ENCODE results near the gene PCBP1. TPM values are rescaled to one million over a fixed set of nuclear protein-coding genes. Genes with fewer than 3 reads are reported as not detected.

The PCBP1 gene
- total RNA-seq (330 TPM), polyA plus RNA-seq (100 to 1,000 TPM; 131 to 188 (median 173) TPM)

DNA sequence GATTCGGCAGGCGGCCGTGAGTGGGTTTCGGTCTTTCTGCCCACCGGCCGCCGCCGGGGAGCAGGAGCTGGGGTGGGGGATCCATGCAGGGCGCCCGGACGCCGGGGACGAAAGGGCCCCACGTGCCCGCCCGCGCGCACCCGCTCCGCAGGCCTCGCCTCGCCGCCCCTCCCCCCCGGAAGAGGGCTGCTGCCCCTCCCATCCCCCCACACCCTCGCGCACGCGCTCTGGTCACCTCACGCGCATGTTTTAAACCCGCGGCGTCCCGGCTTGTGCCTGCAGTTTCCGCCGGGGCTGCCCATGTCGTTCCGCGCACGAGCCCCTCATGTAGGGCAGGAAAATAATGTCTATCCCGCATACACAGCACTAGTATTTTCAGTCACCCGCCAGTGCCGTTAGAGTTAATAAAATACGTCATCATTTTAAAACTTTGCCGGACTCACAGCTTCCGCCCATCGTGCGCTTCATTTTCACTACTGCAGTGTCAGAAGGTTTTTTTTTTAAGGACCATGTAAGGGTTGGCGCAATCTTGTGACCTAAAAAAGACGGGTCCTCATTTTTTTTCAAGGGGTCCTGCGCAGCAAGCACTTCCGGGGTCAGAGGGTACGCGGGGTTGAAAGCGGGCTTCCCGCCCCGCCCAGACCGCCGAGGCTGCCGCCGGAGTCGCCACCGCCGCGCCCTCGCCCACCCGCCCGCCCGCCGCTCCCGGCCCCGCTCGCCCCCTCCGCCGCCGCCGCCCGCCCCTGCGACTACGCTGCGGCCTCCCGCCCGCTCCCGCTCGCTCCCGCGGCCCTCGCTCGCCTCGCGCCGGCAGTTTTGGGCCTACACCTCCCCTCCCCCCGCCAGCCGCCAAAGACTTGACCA, at the start of gene PCBP1:
TSS of gene PCBP1 (plus strand) at position 640 of the 864 bp plus-strand sequence. CDS start 267 bp downstream, outside the sequence.
- peak within 1 kb of the TSS; percentile 98 for H3K4me3 ChIP-seq (ENCODE audit: low read depth, low read length)
- H3K4me3 Mint-ChIP-seq: peak within 1 kb of the TSS; percentile 97 to 98 (median 98)
- no peaks in the 10 kb centered on the region for H3K9me3 ChIP-seq (ENCODE audit: control insufficient read depth in 2 of 2, low read length in 2 of 2)
- no peaks in the 10 kb centered on the region for H3K27me3 ChIP-seq (ENCODE audit: control insufficient read depth, insufficient read depth, low read length)
- ATAC-seq (ENCODE audit: low read depth in 2 of 2) (peak; percentile 59 to 64), DNase-seq (peak; percentile 92 to 98 (median 96))
- peaks cover 50% of the 10 kb centered on the region for H3K36me3 Mint-ChIP-seq
- H3K4me1 Mint-ChIP-seq: peaks cover 34 to 77% (median 60%) of the 10 kb centered on the region in 4 donors
- H3K4me1 ChIP-seq (ENCODE audit: control insufficient read depth, insufficient read depth, low read length, poor library complexity, severe bottlenecking): peaks cover 83% of the 10 kb centered on the region
- H3K27me3 Mint-ChIP-seq: peaks cover 12% of the 10 kb centered on the region
- H3K36me3 ChIP-seq (ENCODE audit: control insufficient read depth, insufficient read depth, low read length): peaks cover 24% of the 10 kb centered on the region
- H3K27ac ChIP-seq (ENCODE audit: insufficient read depth, low read length, poor library complexity, severe bottlenecking): peak within 1 kb of the TSS; percentile 100
- no peaks in the 10 kb centered on the region for H3K9me3 Mint-ChIP-seq
- peak within 1 kb of the TSS; percentile 100 for H3K27ac Mint-ChIP-seq

DNA sequence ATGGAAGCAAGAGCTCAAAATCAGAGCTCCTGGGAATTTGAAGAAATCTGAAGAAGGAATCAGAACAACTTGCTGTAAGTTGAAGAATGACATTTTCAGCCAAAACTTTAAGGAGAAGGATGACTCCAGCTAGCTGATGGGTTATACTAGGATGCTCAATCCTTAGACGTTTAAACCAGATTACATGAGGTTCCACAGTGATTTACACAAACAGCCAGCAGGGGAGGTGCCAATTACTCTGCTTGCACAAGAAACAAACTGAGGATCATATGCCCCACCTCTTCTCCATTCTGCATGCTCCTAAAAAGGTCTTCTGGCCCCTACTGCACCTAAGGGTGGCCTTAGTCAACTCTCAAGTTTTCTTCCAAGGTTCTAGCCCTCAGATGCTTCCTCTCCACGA, 47.9 kb upstream of the PCBP1 start:
- peaks cover 16% of the 10 kb centered on the region for H3K36me3 Mint-ChIP-seq
- ATAC-seq (ENCODE audit: low read depth in 2 of 2): no peak

DNA sequence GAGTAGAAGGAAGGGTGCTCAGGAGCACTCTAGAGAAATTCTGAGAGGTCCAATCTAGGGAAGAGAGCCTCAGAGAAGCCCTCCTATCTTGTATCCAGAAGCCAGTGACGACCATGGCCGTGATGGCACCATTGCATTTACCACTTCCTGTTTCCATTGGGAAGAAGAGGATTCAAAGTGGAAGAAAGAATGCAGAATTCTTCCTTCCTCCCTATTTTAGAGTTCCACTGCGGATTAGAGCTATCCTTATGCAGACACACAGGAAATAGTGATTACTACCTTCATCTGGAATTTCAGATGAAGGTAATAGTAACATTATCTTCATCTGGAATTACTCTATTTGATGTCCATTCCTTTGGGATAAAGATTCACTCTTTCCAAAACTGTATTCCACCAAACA, 45.6 kb upstream of the PCBP1 start:
- Mint-ChIP-seq H3K4me3 (no peak overlapping the region), H3K36me3 (peaks cover 21% of the 10 kb centered on the region), H3K4me1 (peaks cover 17 to 37% (median 25%) of the 10 kb centered on the region in 4 donors), H3K9me3 (no peaks in the 10 kb centered on the region), H3K27me3 (no peaks in the 10 kb centered on the region), H3K27ac (no peak overlapping the region)
- Histone ChIP-seq H3K4me3 (ENCODE audit: low read depth, low read length) (no peak overlapping the region), H3K36me3 (ENCODE audit: control insufficient read depth, insufficient read depth, low read length) (peaks cover 11% of the 10 kb centered on the region), H3K9me3 (ENCODE audit: control insufficient read depth in 2 of 2, low read length in 2 of 2) (no peaks in the 10 kb centered on the region), H3K27ac (ENCODE audit: insufficient read depth, low read length, poor library complexity, severe bottlenecking) (no peak overlapping the region), H3K27me3 (ENCODE audit: control insufficient read depth, insufficient read depth, low read length) (no peaks in the 10 kb centered on the region), H3K4me1 (ENCODE audit: control insufficient read depth, insufficient read depth, low read length, poor library complexity, severe bottlenecking) (peaks cover 12% of the 10 kb centered on the region)
- ATAC-seq (ENCODE audit: low read depth in 2 of 2) (no peak), DNase-seq (no peak)

More for the DNA sequence above, 47.9 kb upstream of the PCBP1 start:
- Histone ChIP-seq H3K36me3 (ENCODE audit: control insufficient read depth, insufficient read depth, low read length) (peaks cover 5% of the 10 kb centered on the region), H3K9me3 (ENCODE audit: control insufficient read depth in 2 of 2, low read length in 2 of 2) (no peaks in the 10 kb centered on the region), H3K27ac (ENCODE audit: insufficient read depth, low read length, poor library complexity, severe bottlenecking) (no peak overlapping the region), H3K4me3 (ENCODE audit: low read depth, low read length) (no peak overlapping the region), H3K4me1 (ENCODE audit: control insufficient read depth, insufficient read depth, low read length, poor library complexity, severe bottlenecking) (peaks cover 12% of the 10 kb centered on the region), H3K27me3 (ENCODE audit: control insufficient read depth, insufficient read depth, low read length) (no peaks in the 10 kb centered on the region)
- Mint-ChIP-seq H3K4me1 (peaks cover 17 to 43% (median 25%) of the 10 kb centered on the region in 4 donors), H3K9me3 (no peaks in the 10 kb centered on the region), H3K27me3 (no peaks in the 10 kb centered on the region), H3K27ac (peak overlapping the region in 1 of 3 donors; percentile 9), H3K4me3 (no peak overlapping the region)
- no peak for DNase-seq

DNA sequence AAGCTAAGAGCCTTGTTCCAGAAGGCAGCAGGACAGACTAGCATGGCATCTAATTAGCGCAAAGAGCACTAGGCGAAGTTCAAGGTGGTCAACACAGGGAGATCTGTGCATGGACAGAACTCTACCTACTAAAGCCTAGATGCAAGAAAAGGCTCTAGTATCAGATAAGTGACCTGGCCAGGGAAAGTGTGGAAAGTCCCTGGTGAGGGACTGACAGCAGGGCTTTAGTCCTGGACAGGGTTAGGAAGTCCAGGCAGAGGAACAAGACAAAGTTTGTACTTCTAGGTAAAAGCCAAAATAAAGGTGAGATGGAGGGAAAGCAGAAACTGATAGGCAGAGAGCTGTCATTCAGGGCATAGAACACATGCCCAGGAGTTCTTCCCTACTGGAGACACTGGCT, 45.0 kb upstream of the PCBP1 start:
- Mint-ChIP-seq H3K9me3 (no peaks in the 10 kb centered on the region), H3K36me3 (peaks cover 21% of the 10 kb centered on the region), H3K27me3 (no peaks in the 10 kb centered on the region), H3K4me1 (peaks cover 17 to 43% (median 25%) of the 10 kb centered on the region in 4 donors), H3K27ac (peak overlapping the region; percentile 14 to 85 (median 42)), H3K4me3 (no peak overlapping the region)
- no peak overlapping the region for H3K27ac ChIP-seq (ENCODE audit: insufficient read depth, low read length, poor library complexity, severe bottlenecking)
- peaks cover 12% of the 10 kb centered on the region for H3K4me1 ChIP-seq (ENCODE audit: control insufficient read depth, insufficient read depth, low read length, poor library complexity, severe bottlenecking)
- no peak for ATAC-seq (ENCODE audit: low read depth in 2 of 2)
- H3K4me3 ChIP-seq (ENCODE audit: low read depth, low read length): no peak overlapping the region
- H3K27me3 ChIP-seq (ENCODE audit: control insufficient read depth, insufficient read depth, low read length): no peaks in the 10 kb centered on the region
- no peak for DNase-seq
- H3K36me3 ChIP-seq (ENCODE audit: control insufficient read depth, insufficient read depth, low read length): peaks cover 16% of the 10 kb centered on the region
- H3K9me3 ChIP-seq (ENCODE audit: control insufficient read depth in 2 of 2, low read length in 2 of 2): no peaks in the 10 kb centered on the region

DNA sequence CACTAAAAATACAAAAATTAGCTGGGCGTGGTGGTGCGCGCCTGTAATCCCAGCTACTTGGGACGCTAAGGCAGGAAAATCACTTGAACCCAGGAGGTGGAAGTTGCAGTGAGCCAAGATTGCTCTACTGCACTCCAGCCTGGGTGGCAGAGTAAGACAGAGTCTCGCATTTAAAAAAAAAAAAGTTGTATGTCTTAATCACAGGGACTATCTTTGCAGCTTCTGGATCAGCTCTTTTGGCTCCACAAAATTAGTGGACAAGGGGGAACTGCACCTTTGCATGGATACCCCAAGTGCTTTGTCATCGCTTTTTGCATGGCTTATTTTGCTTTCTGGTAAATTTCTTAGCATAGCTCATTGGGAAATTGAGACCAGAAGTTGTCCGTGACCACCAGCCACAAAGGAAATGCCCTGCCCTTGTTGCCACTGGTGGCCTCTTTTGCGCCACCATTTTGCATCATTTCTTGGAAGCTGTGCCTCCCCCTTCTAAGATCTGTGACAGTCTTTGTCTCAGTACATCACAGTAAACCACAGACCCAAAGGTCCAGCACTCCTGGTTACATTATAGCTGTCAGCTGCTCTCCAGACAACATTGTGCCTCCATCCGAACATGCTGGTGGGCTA, 43.9 kb upstream of the PCBP1 start:
- peaks cover 12% of the 10 kb centered on the region for H3K4me1 ChIP-seq (ENCODE audit: control insufficient read depth, insufficient read depth, low read length, poor library complexity, severe bottlenecking)
- no peaks in the 10 kb centered on the region for H3K9me3 ChIP-seq (ENCODE audit: control insufficient read depth in 2 of 2, low read length in 2 of 2)
- H3K4me3 ChIP-seq (ENCODE audit: low read depth, low read length): peak overlapping the region; percentile 7
- H3K27ac Mint-ChIP-seq: peak overlapping the region; percentile 73 to 87 (median 81)
- peak overlapping the region in 2 of 4 donors; percentile 2 to 17 for H3K4me3 Mint-ChIP-seq
- ATAC-seq (ENCODE audit: low read depth in 2 of 2): peak; percentile 39 to 57
- H3K36me3 ChIP-seq (ENCODE audit: control insufficient read depth, insufficient read depth, low read length): peaks cover 21% of the 10 kb centered on the region
- peaks cover 17 to 45% (median 24%) of the 10 kb centered on the region in 4 donors for H3K4me1 Mint-ChIP-seq
- H3K27me3 ChIP-seq (ENCODE audit: control insufficient read depth, insufficient read depth, low read length): no peaks in the 10 kb centered on the region
- H3K36me3 Mint-ChIP-seq: peaks cover 24% of the 10 kb centered on the region
- H3K27me3 Mint-ChIP-seq: no peaks in the 10 kb centered on the region
- H3K27ac ChIP-seq (ENCODE audit: insufficient read depth, low read length, poor library complexity, severe bottlenecking): no peak overlapping the region
- H3K9me3 Mint-ChIP-seq: no peaks in the 10 kb centered on the region
- peak in 1 of 3 donors; percentile 90 for DNase-seq

DNA sequence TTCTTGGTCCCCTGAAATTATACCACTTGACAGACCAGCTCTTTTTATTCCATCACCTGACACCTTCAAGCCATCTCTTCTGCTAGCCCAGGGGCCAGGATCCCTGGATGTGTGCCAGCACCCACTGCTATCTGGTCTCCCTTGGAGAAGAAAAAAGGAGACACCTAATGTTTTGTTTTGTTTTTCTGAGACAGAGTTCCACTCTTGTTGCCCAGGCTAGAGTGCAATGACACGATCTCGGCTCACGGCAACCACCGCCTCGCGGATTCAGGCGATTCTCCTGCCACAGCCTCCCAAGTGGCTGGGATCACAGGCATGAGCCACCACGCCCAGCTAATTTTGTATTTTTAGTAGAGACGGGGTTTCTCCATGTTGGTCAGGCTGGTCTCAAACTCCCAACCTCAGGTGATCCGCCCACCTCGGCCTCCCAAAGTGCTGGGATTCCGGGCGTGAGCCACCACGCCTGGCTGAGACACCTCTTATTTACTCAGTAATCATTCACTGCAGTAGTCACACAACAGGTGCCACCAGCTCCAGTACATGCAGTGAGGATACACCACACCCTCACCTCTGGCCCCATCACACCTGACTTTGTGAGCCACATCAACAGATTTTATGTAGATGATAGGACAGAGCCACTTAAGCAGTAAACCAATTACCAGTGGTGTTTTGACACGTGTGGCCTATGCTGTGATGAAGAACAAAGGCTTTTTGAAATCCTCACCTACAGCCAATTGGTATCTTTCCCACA, 42.8 kb upstream of the PCBP1 start:
- ATAC-seq (ENCODE audit: low read depth in 2 of 2) (no peak), DNase-seq (peak in 1 of 3 donors; percentile 55)
- Mint-ChIP-seq H3K27me3 (no peaks in the 10 kb centered on the region), H3K9me3 (no peaks in the 10 kb centered on the region), H3K4me3 (peak overlapping the region in 1 of 4 donors; percentile 17), H3K4me1 (peaks cover 17 to 38% (median 24%) of the 10 kb centered on the region in 4 donors), H3K27ac (peak overlapping the region in 2 of 3 donors; percentile 6 to 81), H3K36me3 (peaks cover 27% of the 10 kb centered on the region)
- peak overlapping the region; percentile 7 for H3K27ac ChIP-seq (ENCODE audit: insufficient read depth, low read length, poor library complexity, severe bottlenecking)
- H3K36me3 ChIP-seq (ENCODE audit: control insufficient read depth, insufficient read depth, low read length): peaks cover 28% of the 10 kb centered on the region
- H3K4me1 ChIP-seq (ENCODE audit: control insufficient read depth, insufficient read depth, low read length, poor library complexity, severe bottlenecking): peaks cover 12% of the 10 kb centered on the region
- no peak overlapping the region for H3K4me3 ChIP-seq (ENCODE audit: low read depth, low read length)
- H3K27me3 ChIP-seq (ENCODE audit: control insufficient read depth, insufficient read depth, low read length): no peaks in the 10 kb centered on the region
- H3K9me3 ChIP-seq (ENCODE audit: control insufficient read depth in 2 of 2, low read length in 2 of 2): no peaks in the 10 kb centered on the region

DNA sequence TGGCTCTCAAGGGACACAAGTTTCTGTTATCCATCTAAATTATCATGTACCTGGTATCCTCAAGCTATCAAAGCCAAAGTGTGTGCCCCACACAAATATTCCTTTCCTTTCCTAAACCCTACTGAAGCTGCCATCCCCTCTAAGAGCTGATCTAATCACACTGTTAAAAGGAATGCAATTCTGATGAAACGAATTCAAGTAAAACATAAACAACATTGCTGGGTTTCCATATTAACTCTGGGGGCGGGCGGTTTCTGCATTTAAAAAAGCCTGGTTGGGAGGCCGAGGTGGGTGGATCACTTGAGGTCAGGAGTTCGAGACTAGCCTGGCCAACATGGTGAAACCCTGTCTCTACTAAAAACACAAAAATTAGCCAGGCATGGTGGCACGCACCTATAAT, 41.9 kb upstream of the PCBP1 start:
- peaks cover 17 to 32% (median 24%) of the 10 kb centered on the region in 4 donors for H3K4me1 Mint-ChIP-seq
- peaks cover 37% of the 10 kb centered on the region for H3K36me3 ChIP-seq (ENCODE audit: control insufficient read depth, insufficient read depth, low read length)
- H3K9me3 ChIP-seq (ENCODE audit: control insufficient read depth in 2 of 2, low read length in 2 of 2): no peaks in the 10 kb centered on the region
- no peaks in the 10 kb centered on the region for H3K9me3 Mint-ChIP-seq
- no peak overlapping the region for H3K27ac ChIP-seq (ENCODE audit: insufficient read depth, low read length, poor library complexity, severe bottlenecking)
- H3K4me3 Mint-ChIP-seq: no peak overlapping the region
- peaks cover 12% of the 10 kb centered on the region for H3K4me1 ChIP-seq (ENCODE audit: control insufficient read depth, insufficient read depth, low read length, poor library complexity, severe bottlenecking)
- peak overlapping the region in 2 of 3 donors; percentile 20 to 43 for H3K27ac Mint-ChIP-seq
- no peaks in the 10 kb centered on the region for H3K27me3 Mint-ChIP-seq
- no peak overlapping the region for H3K4me3 ChIP-seq (ENCODE audit: low read depth, low read length)
- H3K27me3 ChIP-seq (ENCODE audit: control insufficient read depth, insufficient read depth, low read length): no peaks in the 10 kb centered on the region
- ATAC-seq (ENCODE audit: low read depth in 2 of 2) (no peak), DNase-seq (no peak)
- peaks cover 27% of the 10 kb centered on the region for H3K36me3 Mint-ChIP-seq

Measured in CD4-positive, CD25-positive, alpha-beta regulatory T cell (primary cell).